Coronary artery (tissue), 2 donors: ENCODE data around the gene GDF10.
A peak's percentile ranks its signal among the peaks of the same experiment; 100 is the strongest.

Experiments used
- DNase-seq: peaks from one replicate; pipeline ENCODE4 v3.0.0-alpha.2; 2017; ENCODE audit warnings: low spot score
- H3K27ac ChIP-seq, 2 donors: fragments of 200-600 bp; sonication (generic); one replicate each; pipeline ENCODE4 v1.5.1; 2016 to 2019
- H3K4me3 ChIP-seq: fragments of 200-600 bp; sonication (generic); 2 replicates; pipeline ENCODE4 v1.5.1; 2016; ENCODE audit warnings: mild to moderate bottlenecking, moderate library complexity
- CTCF ChIP-seq: fragments of 200-600 bp; sonication (generic); IDR thresholded peaks from one replicate; pipeline ENCODE4 v1.5.1; 2019; ENCODE audit warnings: antibody characterized with exemption

GDF10 gene

GRCh38 chr10:47286591-47287315 lies 13.2 kb upstream of the GDF10 start:
- H3K27ac ChIP-seq, result no peak overlapping the region
- H3K4me3 ChIP-seq, result no peak overlapping the region
- DNase-seq, result no peak
- TF ChIP-seq CTCF, result no peak

GRCh38 chr10:47287365-47287802 lies 12.6 kb upstream of the GDF10 start:
- no peak overlapping the region for H3K4me3 ChIP-seq
- TF ChIP-seq CTCF, result no peak
- no peak for DNase-seq
- no peak overlapping the region for H3K27ac ChIP-seq

- DNase-seq, result no peak
- Histone ChIP-seq H3K27ac (no peak overlapping the region), H3K4me3 (no peak overlapping the region)
- TF ChIP-seq CTCF, result no peak
Observed at GRCh38 chr10:47287805-47288204, 12.2 kb upstream of the GDF10 start.

- H3K27ac ChIP-seq, result no peak overlapping the region
- no peak overlapping the region for H3K4me3 ChIP-seq
- DNase-seq, result no peak
- TF ChIP-seq CTCF, result no peak
Observed at GRCh38 chr10:47288236-47288635, 11.8 kb upstream of the GDF10 start.

GRCh38 chr10:47288916-47289495 lies 11.0 kb upstream of the GDF10 start:
- no peak for DNase-seq
- Histone ChIP-seq H3K27ac (no peak overlapping the region), H3K4me3 (no peak overlapping the region)
- no peak for TF ChIP-seq CTCF

GRCh38 chr10:47289921-47290320 lies 10.1 kb upstream of the GDF10 start:
- no peak for DNase-seq
- TF ChIP-seq CTCF, result no peak
- H3K27ac ChIP-seq, result no peak overlapping the region
- H3K4me3 ChIP-seq, result no peak overlapping the region

- H3K4me3 ChIP-seq, result no peak overlapping the region
- no peak overlapping the region for H3K27ac ChIP-seq
- TF ChIP-seq CTCF, result no peak
- DNase-seq, result peak; percentile 60
Observed at GRCh38 chr10:47290338-47290737, 9.7 kb upstream of the GDF10 start.
